T-helper 1 cell (primary cell): ENCODE data around the gene ACACA.
"Not testable (repeated sequence)": the region's sequence is repeated elsewhere in the genome, so short reads cannot be mapped to it uniquely, and the experiment has no call there.

Experiments used
- DNase-seq, 5 donors: peaks; one replicate each; pipeline ENCODE4 v3.0.0-alpha.2; 2012 to 2020

Gene ACACA

GRCh38 chr17:37089956-37090355, 316.7 kb downstream of the ACACA start:
- DNase-seq: peak in 3 of 5 donors; percentile 6 to 86 (median 39)

GRCh38 chr17:37088913-37089312, 317.7 kb downstream of the ACACA start:
- DNase-seq: no peak

GRCh38 chr17:37088459-37088858, 318.2 kb downstream of the ACACA start:
- peak in 1 of 5 donors; percentile 36 for DNase-seq

GRCh38 chr17:37087683-37088082, 319.0 kb downstream of the ACACA start:
- DNase-seq: no peak

- DNase-seq: no peak
Observed at GRCh38 chr17:37086948-37087347, 319.7 kb downstream of the ACACA start.

DNA sequence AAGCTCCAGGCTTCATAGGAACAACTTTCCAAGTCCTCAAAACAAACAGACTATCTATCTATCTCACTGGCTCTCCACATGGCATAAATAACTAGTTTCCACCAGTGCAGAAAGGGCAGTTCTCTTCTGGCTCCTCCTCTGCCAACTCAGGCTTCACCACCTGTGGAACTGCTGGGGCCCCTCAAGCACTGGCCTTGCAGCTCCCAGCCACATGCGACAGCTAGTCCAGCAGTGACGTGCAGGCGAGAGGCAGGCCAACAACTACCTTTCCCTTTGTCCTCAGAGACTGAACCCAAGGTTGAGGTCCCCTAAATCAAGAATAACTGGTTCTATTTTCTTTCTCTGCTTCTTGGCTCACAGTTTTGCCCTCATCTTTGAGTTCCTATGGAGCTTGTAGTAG, 320.3 kb downstream of the ACACA start:
- DNase-seq: no peak

GRCh38 chr17:37084372-37084771, 322.3 kb downstream of the ACACA start:
- DNase-seq: no peak

DNA sequence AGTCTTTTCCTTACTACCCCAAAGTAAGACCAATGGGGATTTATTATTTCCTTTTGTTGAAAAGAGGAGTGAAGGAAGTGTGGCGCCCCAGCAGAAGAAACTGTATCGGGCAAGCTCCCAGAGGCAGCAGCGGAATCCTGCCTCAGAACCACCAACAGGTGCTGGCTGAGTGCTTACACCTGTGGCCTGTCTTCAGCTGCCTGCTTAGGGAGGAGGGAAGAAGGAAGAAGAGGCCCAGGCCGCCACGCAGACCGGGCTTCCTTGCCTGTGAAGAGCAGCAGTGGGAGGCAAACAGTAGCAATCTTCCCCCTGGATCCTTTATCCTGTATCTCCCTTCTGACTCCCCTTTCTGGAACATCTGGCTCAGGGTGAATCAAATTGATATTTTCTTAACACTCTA, 323.2 kb downstream of the ACACA start:
- DNase-seq: no peak

GRCh38 chr17:37082985-37083384, 323.7 kb downstream of the ACACA start:
- no peak for DNase-seq

- no peak for DNase-seq
Observed at GRCh38 chr17:37082311-37082860, 324.2 kb downstream of the ACACA start.

GRCh38 chr17:37081287-37081686, 325.3 kb downstream of the ACACA start:
- no peak for DNase-seq

DNA sequence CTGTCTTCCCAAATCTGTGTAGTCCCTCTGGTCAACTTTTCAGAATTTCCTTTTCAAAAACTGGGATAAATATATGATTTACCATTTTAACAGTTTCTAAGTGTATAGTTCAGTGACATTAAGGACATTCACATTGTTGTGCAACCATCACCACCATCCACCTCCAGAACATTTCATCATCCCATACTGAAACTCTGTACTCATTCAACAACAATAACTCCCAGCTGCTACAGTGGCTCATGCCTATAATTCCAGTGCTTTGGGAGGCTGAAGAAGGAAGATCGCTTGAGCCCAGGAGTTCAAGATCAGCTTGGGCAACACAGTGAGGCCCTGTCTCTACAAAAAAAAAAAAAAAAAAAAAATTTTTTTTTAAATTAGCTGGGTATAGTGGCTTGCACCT, 326.9 kb downstream of the ACACA start:
- DNase-seq: no peak

GRCh38 chr17:37079065-37079708, 327.4 kb downstream of the ACACA start:
- no peak for DNase-seq

GRCh38 chr17:37073464-37073863, 333.2 kb downstream of the ACACA start:
- DNase-seq: not testable (repeated sequence)

GRCh38 chr17:37069087-37069486, 337.5 kb downstream of the ACACA start:
- DNase-seq: no peak

DNA sequence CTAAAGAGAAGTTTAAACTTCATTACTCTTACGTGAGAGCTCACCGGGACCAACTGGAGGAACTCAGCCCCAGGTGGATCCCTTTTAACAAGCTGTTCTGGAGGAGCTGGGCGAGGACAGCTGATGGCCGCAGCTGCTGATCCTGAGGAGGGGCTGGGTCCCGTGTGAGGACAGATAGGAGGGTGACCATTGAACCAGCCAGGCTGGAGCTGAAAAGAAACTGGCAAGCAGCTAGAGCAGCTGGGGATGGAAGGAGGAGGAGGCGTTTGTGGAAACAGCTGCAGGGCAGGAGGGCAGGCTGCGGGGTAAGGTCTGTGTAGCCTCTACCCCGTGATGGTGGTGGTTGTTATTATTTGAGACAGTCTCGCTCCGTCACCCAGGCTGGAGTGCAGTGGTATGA, 338.4 kb downstream of the ACACA start:
- no peak for DNase-seq

DNA sequence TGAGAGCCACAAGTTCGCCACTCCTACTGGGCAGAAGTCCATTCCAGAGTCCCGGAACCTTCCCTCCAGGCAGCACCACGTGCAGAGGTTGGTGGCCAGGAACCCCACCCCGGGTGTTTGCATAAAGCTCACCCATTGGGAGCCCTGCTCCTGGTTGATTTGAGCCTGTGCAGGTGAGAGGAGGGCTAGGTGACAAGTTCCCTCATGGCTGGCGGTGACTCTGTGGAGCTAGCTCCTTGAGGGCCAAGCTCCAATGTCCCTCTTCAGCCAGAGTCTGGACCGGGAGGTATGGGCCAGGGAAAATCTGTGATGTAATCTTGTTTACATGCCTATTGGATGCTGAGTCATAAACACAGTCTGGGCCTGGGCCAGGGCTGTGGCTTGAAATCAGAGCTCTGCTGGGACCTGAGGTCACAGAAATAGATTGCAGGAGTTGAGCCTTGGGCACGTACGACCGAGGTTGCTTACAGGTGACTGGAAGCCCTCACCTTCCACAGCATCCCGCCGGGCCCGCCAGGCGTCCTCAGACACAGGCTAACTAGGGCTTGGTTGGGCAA, 339.0 kb downstream of the ACACA start:
- DNase-seq: no peak

DNA sequence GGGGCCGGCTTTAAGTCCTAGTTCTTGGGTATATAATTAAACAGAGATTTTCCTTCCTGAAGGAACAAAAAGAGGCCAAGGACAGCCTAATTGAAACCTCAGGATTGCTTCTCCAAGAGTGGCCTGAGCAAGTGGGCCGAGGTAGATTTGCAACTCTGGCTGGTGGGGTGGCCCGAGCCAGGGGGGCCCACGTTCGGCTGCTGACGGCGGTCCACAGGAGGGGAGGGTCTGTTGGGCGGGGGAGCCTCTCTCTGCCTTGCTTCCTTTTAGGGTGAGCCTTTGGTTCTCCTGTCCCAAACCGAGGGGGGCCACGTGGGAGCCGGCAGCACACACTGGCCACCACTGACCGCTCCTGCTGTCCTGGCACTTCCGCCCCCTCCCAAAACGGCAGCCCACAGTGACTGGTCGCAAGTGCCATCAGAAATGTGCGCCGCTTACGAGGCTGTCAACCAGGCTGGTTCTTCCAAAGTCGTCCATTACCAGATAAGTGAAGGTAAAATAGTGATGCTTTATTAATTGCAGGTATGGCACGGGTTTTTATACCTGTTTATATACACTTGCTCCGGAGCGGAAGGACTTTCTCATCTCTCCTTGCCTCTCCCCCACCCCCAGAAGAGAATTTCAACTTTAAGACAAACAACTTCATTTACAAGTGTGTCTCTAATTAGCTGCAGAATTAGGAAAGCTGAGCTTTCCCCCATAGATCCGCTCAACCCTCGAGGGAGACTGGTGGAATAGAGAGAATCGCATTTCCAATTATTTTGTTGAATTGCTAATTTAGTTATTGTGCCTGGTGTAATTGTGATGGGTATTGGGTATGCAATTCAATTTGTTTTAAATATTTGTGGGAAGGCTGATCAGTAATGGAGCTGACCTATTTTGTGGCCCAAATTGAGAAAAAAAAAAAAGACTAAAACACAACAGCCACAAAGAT, 340.0 kb downstream of the ACACA start:
- DNase-seq: no peak

DNA sequence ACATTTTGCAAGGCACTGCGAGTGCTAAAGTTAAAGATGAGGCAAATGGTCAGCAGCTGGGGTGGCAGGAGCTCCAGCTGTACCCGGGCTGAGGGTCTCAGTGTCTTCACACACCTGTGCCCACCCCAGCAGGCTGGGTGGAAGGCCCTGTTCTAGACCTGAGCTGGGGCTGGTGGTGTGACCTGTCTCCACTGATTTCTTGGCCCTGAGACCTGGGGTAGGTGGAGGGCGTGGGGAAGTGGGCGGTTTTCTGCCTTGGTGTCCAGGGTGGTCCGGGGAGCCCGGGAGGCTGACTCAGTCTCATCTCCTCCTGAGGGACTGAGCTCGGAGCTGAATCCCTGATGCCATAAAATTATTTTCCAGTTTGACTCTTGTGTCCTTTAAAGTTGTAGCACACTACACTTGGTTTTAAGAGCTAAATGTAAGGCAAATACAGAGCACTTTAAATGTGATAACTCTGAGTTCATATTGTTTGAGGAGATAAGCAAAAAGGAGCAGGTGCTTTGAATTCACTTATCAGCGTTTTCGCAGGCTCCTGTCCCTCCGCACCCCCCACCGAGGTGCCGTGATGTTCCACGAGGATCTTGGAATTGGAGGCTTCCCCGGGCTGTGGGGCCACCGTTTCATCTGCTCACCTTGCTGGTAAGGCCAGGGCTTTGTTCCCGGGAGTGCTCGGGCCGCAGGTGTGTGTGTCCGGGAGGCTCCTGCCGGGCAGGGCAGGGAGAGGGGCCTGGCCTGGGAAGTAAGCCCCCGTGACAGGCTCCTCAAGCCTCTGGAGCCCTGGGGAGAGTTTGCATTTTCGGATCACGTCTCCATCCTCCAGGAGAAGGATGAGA, 340.9 kb downstream of the ACACA start:
- DNase-seq: no peak

- DNase-seq: no peak
Observed at GRCh38 chr17:37064956-37065355, 341.7 kb downstream of the ACACA start.

DNA sequence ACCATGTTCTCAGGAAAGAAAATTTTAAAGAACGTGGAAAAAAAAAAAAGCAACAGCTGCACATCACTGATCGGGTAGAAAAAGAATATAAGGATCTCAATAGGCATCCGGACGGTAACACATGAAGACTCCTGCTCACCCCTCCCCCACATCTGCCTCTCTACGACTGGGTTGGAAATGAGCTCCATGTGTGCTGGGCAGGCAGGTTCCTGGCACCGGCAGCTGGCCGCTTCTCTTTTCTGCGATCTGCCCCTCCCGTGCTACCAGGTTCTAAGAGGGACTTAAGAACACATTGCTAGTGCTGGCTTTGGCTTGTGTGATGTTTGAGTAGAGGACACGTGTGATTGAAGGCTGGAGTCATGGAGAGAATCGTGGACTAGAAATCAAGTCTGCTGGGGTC, 342.4 kb downstream of the ACACA start:
- DNase-seq: no peak

DNA sequence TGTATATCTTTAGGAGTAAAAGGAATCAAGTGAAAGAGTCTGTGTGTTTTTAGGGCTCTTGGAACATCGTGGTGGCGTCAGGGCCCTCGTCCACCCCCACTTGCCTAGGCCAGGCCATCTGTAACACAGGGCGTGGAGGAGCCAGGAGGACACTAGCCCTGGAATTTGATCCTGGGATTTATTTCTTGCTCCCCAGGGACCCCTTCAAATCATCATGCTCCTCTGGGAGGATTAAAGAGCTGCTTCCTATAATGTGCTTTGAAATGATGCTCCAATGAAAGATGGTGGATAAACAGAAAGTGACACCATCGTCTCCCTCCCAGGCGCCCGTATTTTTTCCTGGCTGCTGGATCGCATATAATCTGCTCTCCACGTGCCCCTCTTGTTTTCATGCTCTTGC, 344.6 kb downstream of the ACACA start:
- DNase-seq: no peak

DNA sequence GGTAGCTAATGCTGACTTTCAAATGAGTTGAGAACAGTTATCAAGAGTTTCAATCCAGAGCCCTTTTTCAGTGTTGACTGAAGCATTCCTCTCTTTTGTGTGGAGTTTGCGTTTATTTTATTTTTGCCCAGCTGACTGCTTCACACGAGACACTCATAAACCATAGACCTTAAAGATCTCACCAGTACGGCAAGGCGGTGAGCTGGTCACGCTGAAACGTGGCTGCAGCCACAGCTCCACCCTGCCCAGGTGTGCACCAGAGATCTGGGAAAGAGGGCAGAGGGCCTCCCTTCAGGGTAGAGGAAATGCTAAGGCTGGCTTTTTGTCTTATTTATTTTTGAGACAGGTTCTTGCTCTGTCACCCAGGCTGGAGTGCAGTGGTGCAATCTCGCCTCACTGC, 345.7 kb downstream of the ACACA start:
- DNase-seq: no peak
